SKM-1 (cell line): ENCODE data around the gene CLPTM1.
"Not testable (repeated sequence)": the region's sequence is repeated elsewhere in the genome, so short reads cannot be mapped to it uniquely, and the experiment has no call there.

Experiments used
- DNase-seq: peaks from one replicate; lab custom pipeline; 2025; ENCODE audit not compliant: unreplicated experiment; lab: John Stamatoyannopoulos, UW

CLPTM1 gene

GRCh38 chr19:44954649-44955504 is at the start of gene CLPTM1:
Gene CLPTM1, plus strand, starts transcription at chr19:44955380. Its CDS starts 16 bp downstream, at chr19:44955396.
- DNase-seq, result peak; percentile 65

GRCh38 chr19:44905437-44906160 is 49.6 kb upstream of the CLPTM1 start, which contains the start of gene APOE:
Gene APOE, plus strand, starts transcription at chr19:44905796. Its CDS starts 829 bp downstream, at chr19:44906625.
- DNase-seq, result no peak

- DNase-seq, result no peak
These were observed 47.6 kb upstream of the CLPTM1 start for GRCh38 chr19:44907613-44908012.

GRCh38 chr19:44908074-44908835 is 46.9 kb upstream of the CLPTM1 start:
- no peak for DNase-seq

- DNase-seq, result no peak
These were observed 46.3 kb upstream of the CLPTM1 start for GRCh38 chr19:44908836-44909261.

GRCh38 chr19:44909775-44910174 is 45.4 kb upstream of the CLPTM1 start:
- DNase-seq, result no peak

- DNase-seq, result not testable (repeated sequence)
These were observed 43.3 kb upstream of the CLPTM1 start for GRCh38 chr19:44911896-44912295.

GRCh38 chr19:44912854-44913253 is 42.3 kb upstream of the CLPTM1 start:
- no peak for DNase-seq

GRCh38 chr19:44913512-44914432 is 41.4 kb upstream of the CLPTM1 start:
- not testable (repeated sequence) for DNase-seq

GRCh38 chr19:44914433-44915206 is 40.6 kb upstream of the CLPTM1 start, which contains the start of gene APOC1:
Gene APOC1, plus strand, starts transcription at chr19:44914608. Its CDS starts 284 bp downstream, at chr19:44914892.
- DNase-seq, result not testable (repeated sequence)

- DNase-seq, result no peak
These were observed 30.9 kb upstream of the CLPTM1 start for GRCh38 chr19:44924243-44924725.

- DNase-seq, result no peak
These were observed 29.9 kb upstream of the CLPTM1 start for GRCh38 chr19:44925114-44925891.

GRCh38 chr19:44926245-44927077 is 28.7 kb upstream of the CLPTM1 start:
- not testable (repeated sequence) for DNase-seq

- DNase-seq, result no peak
These were observed 27.4 kb upstream of the CLPTM1 start for GRCh38 chr19:44927746-44928145.

GRCh38 chr19:44930088-44930487 is 25.1 kb upstream of the CLPTM1 start:
- DNase-seq, result no peak

GRCh38 chr19:44931541-44931940 is 23.6 kb upstream of the CLPTM1 start:
- no peak for DNase-seq

- no peak for DNase-seq
These were observed 15.5 kb upstream of the CLPTM1 start for GRCh38 chr19:44939668-44940067.
